Measurements from ENCODE around the gene KLHL22. TPM values are rescaled to one million over a fixed set of nuclear protein-coding genes. Genes with fewer than 3 reads are reported as not detected.

Gene KLHL22
- total and polyA plus RNA-seq, 2 of the 8 experiments (the other 6 are each of a cell fraction or from before 2014, with no cell fraction given): 9.4 to 16.2 TPM

DNA sequence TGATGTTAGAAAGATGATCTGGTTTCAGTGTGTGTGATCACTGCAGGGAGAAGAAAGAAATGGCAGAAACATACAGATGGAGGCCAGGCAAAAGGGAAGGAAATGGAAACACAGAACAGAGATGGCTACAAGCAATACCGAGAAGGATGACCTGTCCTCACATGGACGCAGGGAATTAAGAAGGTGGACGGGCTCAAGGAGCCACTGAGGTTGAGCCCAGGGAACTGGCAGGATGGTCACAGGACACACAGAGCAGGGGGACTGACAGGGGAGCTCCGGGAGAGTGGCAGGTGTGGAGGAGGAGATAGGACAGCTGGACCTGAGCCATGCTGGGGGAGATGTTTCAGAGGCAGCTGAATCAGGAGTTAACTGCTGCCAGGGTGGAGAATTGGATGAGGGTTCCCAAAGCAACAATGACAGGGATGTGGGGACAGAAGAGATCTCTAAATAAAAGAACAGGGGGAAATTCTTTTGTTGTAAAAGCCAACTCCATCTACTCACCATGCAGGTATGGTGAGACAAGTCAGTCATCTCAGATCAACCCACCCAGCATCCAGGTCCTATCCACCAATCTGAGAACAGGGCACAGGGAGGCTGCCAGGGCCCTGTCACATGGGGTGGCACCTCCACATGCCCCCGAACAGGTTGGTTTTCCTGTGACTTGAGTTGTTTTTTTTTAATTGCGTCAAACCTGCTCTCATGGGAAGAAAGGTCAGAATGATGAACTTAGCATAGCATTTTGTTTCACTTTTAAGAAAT is 26.3 kb downstream of the KLHL22 start (continued):
- TF ChIP-seq TEAD4 (IDR thresholded peaks at IDR 0.05; ENCODE audit: low read depth, low read length) (no peak), RAD21 (IDR thresholded peaks at IDR 0.05 in 1 of 2, conservative IDR thresholded peaks at IDR 0.05 in 1 of 2; ENCODE audit: low read depth in 2 of 2, low read length in 2 of 2) (no peak), SP1 (IDR thresholded peaks at IDR 0.05; ENCODE audit: low read depth, low read length) (no peak), SIRT6 (IDR thresholded peaks at IDR 0.05; ENCODE audit: low read length) (no peak), CBX8 (IDR thresholded peaks at IDR 0.05; ENCODE audit: borderline replicate concordance, low read depth, low read length) (no peak), CHD1 (IDR thresholded peaks at IDR 0.05; ENCODE audit: low read depth, low read length) (no peak)

All from H1 (cell line).